HG03520 (cell line): ENCODE results near the gene COQ9.
"Not testable (repeated sequence)": the region's sequence is repeated elsewhere in the genome, so short reads cannot be mapped to it uniquely, and the experiment has no call there.

Experiments
- ATAC-seq: cut with Tn5 transposase; IDR thresholded peaks from one replicate; pipeline ENCODE4 v1.9.1; 2021; ENCODE audit warnings: mild to moderate bottlenecking, moderate library complexity; ENCODE audit not compliant: unreplicated experiment

COQ9 gene, protein sequence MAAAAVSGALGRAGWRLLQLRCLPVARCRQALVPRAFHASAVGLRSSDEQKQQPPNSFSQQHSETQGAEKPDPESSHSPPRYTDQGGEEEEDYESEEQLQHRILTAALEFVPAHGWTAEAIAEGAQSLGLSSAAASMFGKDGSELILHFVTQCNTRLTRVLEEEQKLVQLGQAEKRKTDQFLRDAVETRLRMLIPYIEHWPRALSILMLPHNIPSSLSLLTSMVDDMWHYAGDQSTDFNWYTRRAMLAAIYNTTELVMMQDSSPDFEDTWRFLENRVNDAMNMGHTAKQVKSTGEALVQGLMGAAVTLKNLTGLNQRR

DNA sequence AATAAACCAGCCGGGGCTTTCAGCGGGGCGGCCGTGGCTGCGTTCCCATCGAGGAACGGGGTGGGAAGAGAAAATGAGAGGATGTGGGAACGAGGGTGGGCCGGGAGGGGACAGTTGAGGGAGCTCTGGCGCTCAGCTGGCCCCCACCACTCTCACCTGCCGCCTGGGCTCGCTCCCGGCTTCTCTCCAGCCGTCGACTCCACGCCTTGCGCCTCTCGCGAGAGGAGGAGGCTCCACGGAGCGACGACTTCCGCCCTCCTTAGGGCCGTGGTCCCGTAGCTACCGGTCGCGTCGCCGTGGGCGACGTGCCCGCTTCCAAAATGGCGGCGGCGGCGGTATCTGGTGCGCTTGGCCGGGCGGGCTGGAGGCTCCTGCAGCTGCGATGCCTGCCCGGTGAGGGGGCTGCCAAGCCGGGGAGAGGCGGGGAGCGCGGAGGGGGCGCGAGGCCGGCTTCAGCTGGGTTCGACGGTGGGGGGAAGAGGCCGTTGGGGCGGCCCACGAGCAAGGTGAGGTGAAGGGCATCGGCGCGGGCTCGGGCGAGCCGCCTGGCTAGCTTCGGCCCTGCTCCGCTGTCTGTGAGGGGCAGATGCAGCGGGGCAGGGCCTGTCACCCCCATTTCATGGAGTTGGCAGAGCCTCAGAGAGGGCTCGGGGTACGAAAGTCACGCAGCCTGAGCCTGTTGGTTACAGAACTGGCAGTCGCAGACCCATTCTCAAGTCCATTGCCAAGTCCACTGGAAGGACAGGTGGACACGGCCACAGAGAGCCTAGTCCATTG lies at the start of gene COQ9, which contains the start of gene CIAPIN1:
Gene COQ9, plus strand, starts transcription at position 294 of the 777 bp plus-strand sequence. Its CDS starts 27 bp downstream, at position 321.
Gene CIAPIN1, minus strand, starts transcription at position 200 of the 777 bp plus-strand sequence. CDS start 6,457 bp downstream, outside the sequence.
- peak; percentile 91 for ATAC-seq

DNA sequence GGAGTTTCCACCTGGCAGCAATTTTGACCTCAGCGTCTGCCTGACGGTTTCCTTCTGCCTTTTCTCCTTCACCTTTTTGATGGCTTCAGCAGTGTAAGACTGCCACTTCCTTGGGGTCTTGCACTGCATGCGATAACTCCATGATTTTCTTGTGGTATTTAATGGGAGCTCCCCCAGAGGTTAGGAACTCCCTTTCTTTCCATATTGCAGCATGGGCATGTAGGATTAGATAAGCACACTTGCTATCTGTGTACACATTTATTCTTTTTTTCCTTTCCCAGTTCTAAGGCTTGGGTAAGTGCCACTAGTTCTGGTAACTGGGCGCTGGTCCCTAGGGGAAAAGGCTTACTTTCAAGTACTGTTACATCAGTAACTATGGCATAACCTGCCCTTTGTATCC lies 49.8 kb upstream of the COQ9 start:
- not testable (repeated sequence) for ATAC-seq

DNA sequence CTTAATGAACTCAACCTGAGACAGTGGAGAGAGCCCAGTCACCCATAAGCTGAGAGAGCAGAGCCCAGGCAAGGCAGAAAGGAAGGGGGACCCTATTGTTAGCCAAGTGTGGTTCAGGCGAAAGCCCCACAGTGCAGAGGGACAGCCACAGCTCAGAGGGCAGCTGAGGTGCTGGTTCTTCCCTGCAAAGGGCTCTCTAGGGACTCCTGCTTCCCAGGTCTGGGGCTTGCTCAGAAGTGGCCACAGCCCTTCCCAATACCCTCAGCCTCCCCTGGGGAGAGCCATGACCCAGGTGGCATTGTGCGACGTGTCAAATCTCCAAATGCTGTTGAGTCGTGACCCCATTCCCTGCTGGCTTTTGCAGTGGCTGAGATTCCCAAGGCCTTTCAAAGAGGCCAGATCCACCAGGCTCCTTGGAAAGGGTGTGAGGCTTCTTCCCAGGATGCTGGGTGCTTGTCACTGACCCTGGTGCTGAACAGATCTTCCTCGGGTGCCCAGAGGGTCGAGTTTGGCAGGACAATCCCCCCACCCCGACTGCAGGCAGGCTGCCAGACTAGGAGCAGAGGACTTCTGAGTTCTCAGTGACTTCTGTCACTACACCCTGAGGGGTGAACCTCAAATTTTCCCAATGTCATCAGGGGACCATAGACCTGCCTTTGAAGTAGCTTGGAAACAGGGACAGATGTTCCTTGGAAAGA lies 45.2 kb upstream of the COQ9 start:
- no peak for ATAC-seq

DNA sequence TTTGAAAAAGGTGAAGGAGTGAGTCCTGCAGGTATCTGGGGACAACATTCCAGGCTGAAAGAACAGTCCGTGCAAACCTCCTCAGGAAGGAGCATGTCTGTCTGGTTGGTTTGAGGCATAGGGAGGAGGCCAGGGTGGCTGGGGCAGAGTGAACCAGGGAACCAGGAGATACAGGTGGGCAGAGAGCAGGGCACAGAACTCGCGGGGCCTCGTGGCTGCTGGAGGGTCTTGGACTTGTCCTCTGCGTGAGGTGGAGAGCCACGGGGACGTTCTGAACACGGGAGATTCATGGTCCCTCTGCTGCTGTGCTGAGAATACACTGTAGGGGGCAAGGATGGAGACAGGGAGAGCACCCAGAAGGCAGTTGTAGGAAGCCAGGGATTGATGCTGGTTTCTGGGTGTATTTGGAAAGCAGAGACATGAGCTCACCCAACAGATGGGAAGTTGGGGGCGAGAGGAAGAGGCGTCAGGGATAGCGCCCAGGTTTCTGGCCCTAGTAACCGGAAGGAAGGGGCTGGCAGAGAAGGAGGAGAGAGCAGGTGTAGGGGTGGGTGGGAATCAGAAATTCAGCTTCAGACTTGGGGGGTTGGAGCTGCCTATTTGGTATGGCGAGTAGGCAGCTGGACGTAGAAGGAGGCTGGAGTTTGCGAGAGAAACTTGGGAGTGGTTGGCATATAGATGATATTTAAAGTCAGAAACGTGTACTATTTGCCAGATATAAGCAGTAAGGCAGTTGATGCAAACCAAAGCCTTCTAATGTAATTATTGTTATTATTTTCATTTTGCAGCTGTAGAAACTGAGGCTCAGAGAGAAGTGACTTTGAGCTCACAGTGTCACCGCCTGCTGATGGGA lies 43.1 kb upstream of the COQ9 start, which contains the start of gene CCL17:
Gene CCL17, plus strand, starts transcription at position 803 of the 853 bp plus-strand sequence. CDS start 9,166 bp downstream, outside the sequence.
- ATAC-seq = no peak

DNA sequence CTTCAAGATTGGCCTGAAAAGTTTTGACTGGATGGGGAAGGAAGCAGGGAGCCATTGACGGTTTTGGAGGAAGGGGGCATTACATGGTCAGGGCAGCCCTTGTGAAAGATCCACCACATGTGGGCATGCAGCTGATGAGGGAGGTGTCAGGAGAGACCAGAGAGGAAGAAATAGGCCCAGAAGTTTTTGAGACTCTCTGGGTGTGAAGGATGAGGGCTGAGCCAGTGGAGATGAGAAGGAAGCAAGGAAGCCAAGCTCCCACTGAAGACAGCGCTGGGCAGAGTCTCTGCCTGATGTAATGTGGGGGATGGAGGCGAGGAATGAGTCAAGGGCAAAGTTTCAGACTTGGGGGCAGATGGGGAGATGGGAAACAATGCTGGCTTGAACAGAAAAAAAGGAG lies 42.2 kb upstream of the COQ9 start:
- no peak for ATAC-seq

DNA sequence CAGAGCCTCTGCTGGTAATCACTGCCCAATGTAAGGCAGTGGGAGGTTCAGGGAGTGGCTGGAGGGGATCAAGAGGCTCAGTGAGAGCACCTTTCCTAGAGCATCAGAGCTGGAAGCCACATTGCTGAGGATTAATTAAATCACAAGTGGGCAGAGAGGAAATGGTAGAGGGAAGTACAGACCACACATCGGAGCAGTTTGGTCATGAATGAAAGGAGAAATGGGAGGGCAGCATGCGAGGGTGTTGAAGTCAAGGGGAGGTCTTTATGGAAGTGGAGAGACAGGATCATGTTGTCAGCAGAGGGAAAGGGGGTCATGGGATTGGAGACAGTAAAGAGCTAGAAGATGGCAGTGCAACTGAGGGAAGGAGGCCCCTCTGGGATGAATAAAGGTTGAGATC lies 40.4 kb upstream of the COQ9 start:
- no peak for ATAC-seq

DNA sequence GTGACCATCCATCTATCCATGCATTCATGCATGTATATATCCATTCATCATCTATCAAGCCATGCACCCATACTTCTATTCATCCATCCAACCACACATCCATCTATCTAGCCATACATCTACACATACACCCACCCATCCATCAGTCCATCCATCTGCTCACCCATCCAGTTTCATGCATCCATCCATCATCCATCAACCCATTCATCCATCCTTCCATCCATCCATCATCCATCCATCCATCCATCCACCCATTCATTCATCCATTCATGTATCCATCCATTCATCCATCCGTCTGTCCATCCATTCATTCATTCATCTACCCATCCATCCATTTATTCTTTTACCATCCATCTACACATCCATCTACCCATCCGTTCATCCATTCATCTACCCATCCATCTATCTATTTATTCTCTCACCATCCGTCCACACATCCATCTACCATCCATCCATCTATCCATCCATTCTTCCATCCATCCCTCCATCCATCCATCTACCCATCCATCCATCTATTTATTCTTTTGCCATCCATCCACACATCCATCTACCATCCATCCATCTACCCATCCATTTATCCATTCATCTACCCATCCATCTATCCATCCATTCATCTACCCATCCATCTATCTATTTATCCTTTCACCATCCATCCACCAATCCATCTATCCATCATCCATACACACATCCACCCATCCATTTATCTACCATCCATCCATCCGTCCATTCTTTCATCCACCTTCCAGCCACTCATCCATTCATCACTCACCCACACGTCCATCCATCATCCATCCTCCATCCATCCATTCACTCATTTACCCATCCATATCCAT lies 39.5 kb upstream of the COQ9 start:
- no peak for ATAC-seq

DNA sequence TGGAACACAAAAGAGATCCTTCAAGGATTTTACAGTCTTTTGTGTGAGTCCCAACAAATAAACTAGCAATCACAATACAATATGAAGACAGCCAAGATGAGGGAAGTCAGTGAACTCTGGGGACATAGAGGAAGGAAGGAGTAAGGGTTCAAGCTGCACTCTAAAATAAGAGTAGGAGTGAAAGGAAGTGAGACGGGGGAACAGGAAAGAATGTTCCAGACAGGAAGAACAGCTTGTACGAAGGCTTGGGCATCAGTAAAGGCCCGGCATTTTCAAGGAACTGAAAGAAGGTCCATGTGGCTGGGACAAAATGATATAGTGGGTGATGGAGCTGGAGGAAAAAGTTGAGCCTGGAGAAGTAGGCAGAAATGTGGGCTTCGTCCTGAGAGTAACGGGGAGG lies 38.2 kb upstream of the COQ9 start:
- ATAC-seq = no peak

DNA sequence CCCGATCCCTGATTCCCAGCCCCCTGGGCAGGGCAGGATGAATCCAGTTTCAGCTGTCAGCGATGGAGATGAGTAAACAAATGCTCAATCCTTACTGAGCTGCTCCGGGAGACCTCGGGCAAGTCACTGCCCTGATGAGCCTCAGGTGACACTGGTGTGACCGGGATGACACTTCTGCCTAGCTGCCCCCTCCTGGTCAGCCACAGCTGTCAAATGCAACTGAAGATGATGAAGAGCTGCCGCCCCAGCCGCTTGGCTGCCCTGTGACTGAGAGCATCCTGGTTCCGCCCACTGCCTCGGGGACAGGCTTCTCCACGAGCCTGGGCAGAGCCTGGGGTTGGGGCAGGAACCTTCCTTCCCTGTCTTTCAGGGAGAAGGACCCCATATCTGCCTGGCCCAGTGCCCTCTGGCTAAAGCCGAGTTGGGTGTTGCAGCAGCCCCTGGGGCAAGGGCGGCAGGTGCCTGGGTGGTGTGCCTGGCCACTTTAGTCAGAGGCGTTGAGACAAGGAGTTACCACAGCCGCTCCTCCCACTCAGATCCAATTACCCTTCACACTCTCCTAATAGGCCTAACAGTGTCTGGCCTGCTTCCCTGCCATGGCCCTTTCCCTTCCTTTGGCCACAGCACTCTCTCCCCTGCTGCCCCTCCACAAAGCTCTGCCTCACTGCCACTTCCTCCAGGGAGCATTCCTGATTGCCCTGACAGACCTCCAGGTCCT lies 37.2 kb upstream of the COQ9 start:
- no peak for ATAC-seq

DNA sequence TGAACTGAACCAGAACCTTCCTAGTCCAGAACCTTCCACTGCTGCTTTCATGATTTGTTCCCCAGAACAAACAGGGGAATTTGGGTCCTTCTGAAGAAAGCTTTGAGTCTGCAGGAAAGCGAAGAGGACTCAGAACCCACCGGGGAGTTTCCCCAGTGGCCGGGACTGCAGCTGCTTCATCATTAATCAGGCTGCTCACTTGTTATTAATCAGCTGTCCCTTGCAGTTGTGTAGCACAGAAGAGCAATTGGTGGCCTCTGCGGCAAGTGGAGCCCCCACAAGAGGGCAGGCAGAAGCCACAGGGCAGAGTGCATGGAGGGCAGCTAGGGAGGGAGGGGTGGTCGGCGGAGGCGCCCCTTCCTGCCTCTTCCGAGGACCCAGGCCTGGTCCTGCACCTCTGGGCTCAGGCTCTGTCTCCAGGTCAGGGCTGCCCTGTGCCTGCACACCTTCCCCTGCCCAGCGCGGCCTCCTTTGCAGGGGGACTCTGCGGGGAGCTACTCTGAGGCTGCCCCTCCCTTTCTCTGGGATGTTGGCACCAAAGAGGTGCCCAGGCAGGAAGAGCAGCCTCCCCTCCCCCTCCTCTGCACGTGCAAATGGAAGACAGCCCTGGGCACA lies 35.8 kb upstream of the COQ9 start:
- no peak for ATAC-seq

DNA sequence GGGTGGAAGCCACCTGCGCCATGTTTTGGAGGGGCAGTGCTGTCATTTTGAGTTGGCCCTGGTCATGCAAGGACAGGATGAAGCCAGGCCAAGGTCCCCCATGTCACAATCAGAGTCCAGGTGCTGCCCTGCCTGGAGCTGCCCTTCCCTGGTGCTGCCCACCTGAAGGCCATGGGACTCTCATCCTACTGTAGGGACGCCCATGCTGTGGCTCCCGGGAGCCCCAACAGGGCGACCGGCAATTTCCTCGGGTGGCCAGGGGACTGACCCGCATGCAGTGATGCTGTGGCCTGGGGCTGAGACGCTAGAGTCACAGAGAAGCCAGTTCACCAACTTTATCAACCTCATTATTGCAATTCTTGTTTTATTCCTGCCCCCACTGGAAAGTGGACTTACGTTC lies 34.7 kb upstream of the COQ9 start:
- ATAC-seq = no peak

DNA sequence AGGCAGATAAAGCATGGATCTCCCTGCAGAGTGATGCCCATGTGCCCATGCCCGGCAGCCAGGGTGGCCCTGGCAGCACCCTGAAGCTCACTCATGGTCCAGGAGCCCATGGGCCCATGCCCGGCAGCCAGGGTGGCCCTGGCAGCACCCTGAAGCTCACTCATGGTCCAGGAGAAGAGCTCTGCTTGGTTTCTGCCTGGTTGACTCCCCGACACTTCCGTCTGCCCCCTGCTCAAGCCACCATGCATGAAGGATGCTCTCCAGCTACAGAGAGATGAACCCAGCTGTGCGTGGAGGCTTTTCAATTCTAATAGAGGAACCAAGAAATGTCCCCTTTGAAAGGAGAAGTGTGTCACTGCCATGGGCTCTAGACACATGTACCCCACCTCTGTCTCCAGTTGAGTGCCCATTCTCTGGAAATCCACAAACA lies 34.0 kb upstream of the COQ9 start:
- peak; percentile 84 for ATAC-seq

DNA sequence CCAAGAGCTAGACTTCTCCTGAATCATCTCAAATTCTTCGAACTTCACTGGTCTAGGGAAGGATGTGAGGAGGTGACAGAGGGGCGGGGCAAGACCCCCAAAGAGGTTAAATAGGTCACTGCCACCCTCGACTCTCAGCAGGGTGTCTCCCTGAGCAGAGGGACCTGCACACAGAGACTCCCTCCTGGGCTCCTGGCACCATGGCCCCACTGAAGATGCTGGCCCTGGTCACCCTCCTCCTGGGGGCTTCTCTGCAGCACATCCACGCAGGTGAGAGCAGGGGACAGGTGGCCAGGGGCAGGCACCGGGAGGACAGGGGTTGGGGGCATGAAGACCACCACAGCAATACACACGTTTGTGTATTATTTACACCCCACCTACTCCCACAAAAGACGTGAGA lies 33.5 kb upstream of the COQ9 start:
- no peak for ATAC-seq

DNA sequence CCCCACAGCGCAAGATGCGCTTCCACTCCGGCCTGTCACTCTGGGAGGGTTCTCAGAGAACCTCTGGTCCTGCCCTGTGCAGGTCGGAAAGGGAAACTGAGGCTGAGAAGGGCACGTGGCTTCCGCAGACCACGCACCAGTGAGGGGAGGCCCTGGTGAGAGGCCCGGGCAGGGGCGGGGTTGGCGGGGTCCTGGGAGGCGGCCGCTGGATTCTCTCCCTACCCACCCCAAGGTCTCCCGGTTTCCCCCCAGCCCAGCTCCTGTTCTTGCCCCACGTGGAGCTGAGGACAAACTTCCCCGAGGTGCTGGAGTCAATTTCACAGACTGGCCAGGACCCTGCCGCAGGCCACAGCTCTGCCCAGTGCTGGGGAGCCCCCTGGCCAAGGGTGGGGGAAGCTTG lies 31.2 kb upstream of the COQ9 start:
- ATAC-seq = no peak

DNA sequence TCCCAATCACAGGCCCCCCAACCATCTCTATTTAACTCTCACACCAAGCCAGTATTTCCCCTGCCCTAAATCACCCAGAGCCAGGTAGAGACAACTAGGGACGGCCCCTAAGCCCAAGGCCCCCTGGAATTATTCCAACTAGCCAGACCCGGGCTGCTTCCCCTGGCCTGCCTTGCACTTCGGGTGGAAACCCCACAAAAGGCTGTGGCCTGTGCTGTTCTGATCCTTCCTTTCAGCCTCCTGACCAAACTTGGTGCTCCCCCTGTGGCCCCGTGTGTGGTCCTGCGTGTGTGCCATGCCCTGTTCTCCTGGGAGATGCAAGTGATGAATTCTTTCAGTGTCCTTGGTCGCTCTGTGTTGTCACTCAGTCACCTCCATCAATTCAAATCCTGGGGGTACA lies 27.8 kb upstream of the COQ9 start:
- ATAC-seq = no peak

DNA sequence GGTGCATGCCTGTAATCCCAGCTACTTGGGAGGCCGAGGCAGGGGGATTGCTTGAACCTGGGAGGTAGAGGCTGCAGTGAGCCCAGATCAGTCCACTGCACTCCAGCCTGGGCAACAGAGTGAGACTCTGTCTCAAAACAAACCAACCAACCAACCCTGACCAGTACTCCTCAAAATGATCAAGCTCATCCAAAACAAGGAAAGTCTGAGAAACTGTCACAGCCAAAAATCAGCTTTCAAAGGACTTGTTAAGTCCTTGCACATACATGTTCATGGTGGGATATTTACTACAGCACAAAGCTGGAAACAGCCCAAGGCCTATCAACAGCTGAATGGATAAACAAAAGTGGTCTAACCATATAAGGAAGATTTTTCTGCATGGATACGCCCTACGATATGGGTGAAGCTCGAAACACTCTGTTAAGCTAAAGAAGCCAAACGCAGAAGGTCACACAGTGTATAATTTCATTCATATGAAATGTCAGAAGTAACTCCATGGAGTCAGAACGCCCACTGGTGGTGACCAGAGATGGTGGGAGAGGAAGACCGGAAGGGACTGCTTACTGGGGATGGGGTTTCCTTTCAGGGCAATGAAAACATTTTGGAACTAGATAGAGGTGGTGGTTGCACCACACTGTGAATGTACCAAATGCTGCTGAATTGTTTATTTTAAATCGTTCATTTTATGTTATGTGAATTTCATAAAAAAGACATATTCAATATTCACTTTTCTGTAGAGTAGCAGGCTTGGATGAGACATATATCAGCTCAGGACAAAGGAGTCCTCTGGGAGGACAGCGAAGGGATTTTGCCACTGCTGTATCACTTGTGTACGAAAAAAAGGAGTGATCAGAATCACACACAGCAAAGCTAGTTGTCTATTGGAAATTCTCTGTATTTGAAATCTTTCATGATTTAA lies 25.0 kb upstream of the COQ9 start:
- ATAC-seq = no peak

DNA sequence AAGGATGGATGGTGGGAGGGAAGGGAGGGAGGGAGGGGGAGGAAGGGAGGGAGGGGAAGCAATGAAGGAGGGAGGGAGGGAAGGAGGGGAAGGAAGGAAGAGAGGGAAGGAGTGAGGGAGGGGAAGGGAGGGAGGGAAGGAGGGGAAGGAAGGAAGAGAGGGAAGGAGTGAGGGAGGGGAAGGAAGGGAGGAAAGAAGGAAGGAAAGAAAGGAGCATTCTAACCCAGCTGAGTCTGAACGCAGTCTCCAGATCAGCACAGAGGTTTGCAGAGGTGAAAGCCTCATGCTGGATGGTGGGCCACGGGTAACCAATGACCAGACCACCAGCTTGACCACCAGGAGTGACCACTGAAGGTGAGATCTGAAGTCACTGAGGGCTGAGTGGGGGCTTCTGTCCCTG lies 24.1 kb upstream of the COQ9 start:
- ATAC-seq = no peak

DNA sequence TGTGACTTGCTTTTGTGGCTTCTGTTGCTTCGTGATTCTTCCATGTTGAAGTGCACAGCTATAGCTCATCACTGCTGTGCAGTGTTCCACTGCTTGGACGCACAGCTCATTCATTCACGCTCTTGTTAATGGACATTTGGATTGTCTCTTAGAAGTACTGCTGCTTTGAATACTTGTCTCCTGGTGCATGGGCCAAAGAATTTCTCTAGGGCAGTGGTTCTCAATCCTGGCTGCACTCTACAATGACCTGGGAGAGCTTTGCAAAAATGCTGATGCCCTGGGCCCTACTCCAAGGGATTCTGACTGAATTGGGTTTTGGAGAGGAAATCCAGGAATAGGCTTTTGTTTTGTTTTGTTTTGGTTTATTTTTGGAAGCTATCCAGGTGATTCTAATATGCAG lies 22.7 kb upstream of the COQ9 start:
- ATAC-seq = no peak
